22Rv1 (cell line): Measurements from ENCODE around the gene MTOR.

Experiments used
- CTCF ChIP-seq: fragments of 450-650 bp; IDR thresholded peaks from 2 replicates; pipeline ENCODE4 v1.5.1; 2017; ENCODE audit warnings: mild to moderate bottlenecking
- ZFX ChIP-seq: fragments of 450-650 bp; IDR thresholded peaks from 2 replicates; pipeline ENCODE4 v1.6.1; 2017; ENCODE audit warnings: antibody characterized with exemption, borderline replicate concordance

- TF ChIP-seq CTCF (no peak), ZFX (no peak)
These were observed 110.3 kb downstream of the MTOR start for GRCh38 chr1:11151826-11152612.
